GM18508 (cell line): ENCODE data around the gene VPS54.
"Not testable (repeated sequence)": the region's sequence is repeated elsewhere in the genome, so short reads cannot be mapped to it uniquely, and the experiment has no call there.

Experiments
- ATAC-seq: cut with Tn5 transposase; IDR thresholded peaks from one replicate; pipeline ENCODE4 v1.9.1; 2021; ENCODE audit warnings: moderate number of reproducible peaks; ENCODE audit not compliant: insufficient read depth, unreplicated experiment

Gene VPS54

GRCh38 chr2:63994329-63995070, 24.7 kb downstream of the VPS54 start:
- ATAC-seq: not testable (repeated sequence)

GRCh38 chr2:63993871-63994270, 25.4 kb downstream of the VPS54 start:
- ATAC-seq: no peak

DNA sequence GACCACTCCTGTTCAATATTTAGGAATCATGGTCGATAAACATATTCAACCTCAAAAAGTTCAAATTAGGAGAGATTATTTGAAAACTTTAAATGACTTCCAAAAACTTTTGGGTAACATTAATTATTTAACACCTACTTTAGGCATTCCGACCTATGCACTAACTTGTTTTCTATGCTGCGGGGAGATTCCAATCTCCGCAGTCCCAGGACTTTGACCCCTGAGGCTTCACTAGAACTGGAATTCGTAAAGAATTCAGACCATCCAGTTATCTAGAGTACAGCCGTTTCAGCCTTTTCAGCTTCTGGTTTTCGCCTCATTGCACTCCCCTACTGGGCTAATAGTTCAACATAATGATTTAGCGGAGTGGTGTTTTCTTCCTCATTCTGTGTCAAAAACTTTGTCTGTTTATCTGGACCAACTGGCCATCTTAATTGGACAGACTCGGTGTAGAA, 26.1 kb downstream of the VPS54 start:
- not testable (repeated sequence) for ATAC-seq

- ATAC-seq: no peak
Measured at GRCh38 chr2:63992061-63992685, 27.1 kb downstream of the VPS54 start.

DNA sequence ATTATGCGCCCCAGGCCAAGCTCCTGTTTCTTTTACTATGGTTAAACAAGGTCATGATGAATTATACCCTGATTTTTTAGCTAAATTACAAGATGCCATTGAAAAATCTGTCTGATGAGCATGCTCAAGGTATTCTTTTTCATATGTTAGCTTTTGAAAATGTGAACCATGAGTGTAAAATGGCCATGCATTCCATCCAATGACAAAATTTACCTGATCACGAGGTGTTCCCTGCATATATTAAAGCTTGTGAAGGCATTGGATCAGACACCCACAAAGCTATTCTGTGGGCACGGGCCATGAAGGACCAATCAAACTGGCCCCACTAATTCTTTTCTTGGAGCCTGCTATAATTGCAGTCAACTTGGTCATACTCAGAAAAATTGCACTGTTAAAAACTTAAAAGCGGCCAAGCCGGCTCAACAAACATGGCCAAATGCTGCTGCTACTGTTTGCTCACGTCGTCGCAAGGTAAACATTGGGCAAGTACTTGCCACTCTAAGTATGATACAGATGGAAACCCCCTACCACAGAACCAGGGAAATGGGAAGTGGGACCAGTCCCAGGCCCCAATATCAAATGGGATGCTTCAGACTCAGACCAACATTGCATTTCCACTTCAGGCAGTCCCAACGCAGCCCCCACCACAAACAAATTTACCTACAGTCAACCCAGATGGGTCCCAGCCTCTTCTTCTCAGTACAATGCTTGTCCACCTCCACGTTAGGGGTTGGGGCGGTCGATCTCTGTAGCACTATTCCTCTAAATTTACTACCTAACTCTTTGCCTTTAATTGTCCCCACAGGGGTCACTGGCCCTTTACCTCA, 27.8 kb downstream of the VPS54 start:
- not testable (repeated sequence) for ATAC-seq

DNA sequence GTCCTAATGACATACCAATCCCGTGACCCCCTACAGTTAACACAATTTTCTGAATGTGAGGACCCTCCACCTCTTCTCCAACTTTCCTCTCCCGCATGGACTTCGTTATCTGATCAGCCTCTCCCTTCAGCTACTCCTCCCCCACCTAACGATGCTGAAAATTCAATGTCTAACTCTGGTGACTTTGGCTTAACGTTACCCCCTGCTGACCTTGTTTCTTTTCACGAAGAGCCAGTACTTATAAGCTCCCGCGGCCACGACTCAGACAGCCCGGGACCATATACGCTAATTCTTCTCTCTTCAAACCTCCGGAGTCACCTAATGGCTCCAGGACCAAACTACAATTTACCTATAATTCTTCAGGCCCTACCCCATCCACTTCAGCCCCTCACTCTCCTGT, 29.2 kb downstream of the VPS54 start:
- no peak for ATAC-seq

DNA sequence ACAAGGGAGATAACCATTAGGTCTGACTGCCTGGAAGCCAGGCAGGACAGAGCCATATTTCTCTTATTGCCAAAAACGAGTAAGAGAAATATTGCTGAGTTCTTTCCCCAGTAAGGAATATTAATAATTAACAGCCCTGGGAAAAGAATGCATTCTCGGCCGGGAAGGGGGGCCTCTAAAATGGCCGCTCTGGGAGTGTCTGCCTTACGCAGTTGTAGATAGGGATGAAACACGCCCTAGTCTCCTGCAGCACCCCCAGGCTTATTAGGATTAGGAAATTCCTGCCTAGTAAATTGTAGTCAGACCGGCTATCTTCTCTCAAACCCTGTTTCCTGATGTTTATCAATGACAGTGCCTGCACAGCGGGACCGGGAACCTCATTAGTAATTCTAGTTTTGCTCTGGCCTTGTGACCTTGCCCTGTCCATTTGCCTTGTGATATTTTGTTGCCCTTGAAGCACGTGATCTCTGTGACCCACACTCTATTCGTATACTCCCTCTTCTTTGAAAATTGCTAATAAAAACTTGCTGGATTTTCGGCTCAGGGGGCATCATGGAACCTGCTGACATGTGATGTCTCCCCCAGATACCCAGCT, 30.3 kb downstream of the VPS54 start:
- not testable (repeated sequence) for ATAC-seq

GRCh38 chr2:63984606-63985359, 34.4 kb downstream of the VPS54 start:
- no peak for ATAC-seq

DNA sequence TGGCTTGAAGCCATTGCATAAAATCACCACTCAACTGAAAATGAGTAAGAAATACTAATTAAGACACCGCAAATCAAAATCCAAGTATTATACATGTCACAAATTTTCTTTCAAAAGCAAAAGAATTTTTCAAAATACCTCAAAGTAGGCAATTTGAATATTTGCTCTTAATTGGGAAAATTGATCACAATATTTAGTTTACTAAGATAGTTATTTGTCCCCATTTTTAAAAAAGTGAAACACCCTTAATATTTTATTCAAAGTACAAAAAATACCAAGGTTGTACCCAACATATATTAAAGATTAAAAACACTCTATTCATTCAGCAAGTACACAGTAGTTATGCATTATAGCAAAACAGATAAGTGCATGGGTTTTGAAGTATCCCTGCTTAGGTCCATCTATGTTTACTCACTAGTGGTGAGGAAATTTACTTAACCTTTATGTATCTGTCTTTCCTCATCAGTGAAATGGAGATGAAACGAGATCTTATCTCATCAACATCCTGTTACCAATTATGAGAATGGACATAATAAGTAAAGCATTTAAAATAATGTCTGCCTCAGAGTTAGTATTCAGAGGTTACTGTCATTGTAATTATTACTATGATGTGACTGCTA, 35.1 kb downstream of the VPS54 start:
- ATAC-seq: peak; percentile 49

DNA sequence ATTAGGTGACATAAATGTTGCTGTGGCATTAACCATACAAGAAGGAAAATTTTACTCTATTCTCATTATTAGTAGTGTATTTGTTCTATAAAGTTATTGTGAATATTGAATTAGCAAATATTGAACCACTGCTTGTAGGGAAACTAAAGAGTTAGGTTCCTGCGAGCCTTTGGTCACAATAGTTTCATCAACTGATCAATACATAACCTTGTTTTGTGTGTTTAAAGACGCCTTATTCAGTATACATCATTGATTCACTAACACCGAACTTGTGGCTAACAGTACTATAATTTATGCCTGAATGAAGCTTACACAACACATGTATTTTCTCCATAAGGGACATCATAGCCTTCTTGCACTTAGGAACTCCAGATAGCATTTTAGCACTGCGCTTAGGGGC, 36.9 kb downstream of the VPS54 start:
- ATAC-seq: no peak

- no peak for ATAC-seq
Measured at GRCh38 chr2:63981702-63982103, 37.5 kb downstream of the VPS54 start.

DNA sequence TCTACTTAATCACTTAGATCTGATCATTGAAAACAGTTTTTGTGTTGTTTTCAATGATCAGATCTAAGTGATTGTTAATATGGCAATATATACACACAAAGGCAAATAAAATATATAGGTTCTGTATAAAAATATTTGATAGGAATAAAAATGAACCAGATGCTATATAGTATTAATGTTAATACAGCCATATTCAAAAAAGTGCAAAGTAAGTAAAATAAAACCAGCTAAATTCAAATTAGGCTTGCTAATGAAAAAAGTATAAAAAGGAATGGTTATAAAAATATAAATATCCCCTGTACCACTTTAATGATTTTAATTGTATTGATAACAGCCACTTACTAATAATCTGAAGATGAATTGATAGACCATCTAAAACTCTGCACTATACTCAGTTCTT, 38.4 kb downstream of the VPS54 start:
- ATAC-seq: no peak

- ATAC-seq: no peak
Measured at GRCh38 chr2:63977904-63978303, 41.3 kb downstream of the VPS54 start.

DNA sequence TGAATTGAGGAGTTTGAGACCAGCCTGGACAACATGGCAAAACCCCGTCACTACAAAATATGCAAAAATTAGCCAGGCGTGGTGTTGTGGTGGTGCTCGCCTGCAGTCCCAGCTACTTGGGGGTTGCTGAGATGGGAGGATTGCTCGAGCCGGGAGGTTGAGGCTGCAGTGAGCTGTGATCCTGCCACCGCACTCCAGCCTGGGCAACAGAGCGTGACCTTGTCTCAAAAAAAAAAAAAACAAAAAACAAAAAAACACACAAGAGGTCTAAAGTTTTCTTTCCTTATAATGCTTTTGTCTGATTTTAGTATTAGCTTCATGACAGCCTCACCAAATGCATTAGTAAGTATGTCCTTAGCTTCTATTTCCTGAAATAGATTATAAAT, 43.1 kb downstream of the VPS54 start:
- no peak for ATAC-seq

- ATAC-seq: no peak
Measured at GRCh38 chr2:63975437-63976124, 43.6 kb downstream of the VPS54 start.

GRCh38 chr2:63975036-63975435, 44.2 kb downstream of the VPS54 start:
- ATAC-seq: not testable (repeated sequence)

DNA sequence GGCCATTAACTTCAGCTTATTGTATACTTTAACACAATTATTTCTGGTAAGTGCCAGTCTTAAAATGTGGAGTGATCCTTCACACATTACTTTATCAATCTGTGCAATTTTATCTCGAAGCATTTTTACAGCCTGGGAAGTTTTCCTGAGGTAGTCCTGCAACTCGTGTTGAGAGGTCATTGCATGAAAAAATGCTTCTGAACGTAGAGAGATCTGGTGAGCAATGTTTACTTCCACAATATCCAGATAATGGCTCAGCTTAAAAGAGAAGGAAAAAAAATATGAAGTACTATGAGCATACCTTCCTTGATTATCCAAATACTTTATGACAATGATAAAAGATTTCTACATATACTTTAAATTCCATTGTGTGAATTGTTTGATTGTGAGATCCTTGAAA, 57.0 kb downstream of the VPS54 start:
- no peak for ATAC-seq

GRCh38 chr2:63950414-63950813, 68.8 kb downstream of the VPS54 start:
- ATAC-seq: no peak

GRCh38 chr2:63942788-63943187, 76.4 kb downstream of the VPS54 start:
- no peak for ATAC-seq
